K562 (cell line): ENCODE measurements around the gene GRIK3. TPM values are rescaled to one million over a fixed set of nuclear protein-coding genes. Genes with fewer than 3 reads are reported as not detected.

Experiments used
- ATAC-seq: fragments of 200-7000 bp; cut with Tn5 transposase; 3 replicates; pipeline ENCODE4 v1.9.1; 2020; ENCODE audit warnings: moderate library complexity
- BruUV-seq: library from RNA; stranded (reverse); fragments of 400-500 nt; replicated peaks from 2 replicates; lab custom pipeline; 2021; lab: Mats Ljungman, UMichigan
- CTCF ChIA-PET: fragments of 300-600 bp; formaldehyde crosslinking; extraction: SDS; loops from one replicate; lab custom pipeline; 2021; ENCODE audit warnings: low intra/inter-chr PET ratio; lab: Yijun Ruan, JAX
- POLR2A ChIA-PET: fragments of 300-600, 350-650 bp; sonication (Branson Sonifier 250); formaldehyde crosslinking; extraction: SDS; loops from one replicate; lab custom pipeline; 2021; ENCODE audit warnings: antibody characterized with exemption, inconsistent platforms; lab: Yijun Ruan, JAX
- DNase-seq, 4 experiments: peaks; one replicate each; pipeline versions ENCODE4 v3.0.0 to v3.0.0-alpha.2; 2011 to 2018; ENCODE audit warnings: low spot score in 3 of 4, mixed read lengths in 3 of 4; ENCODE audit errors: extremely low read depth in 1 of 4
- FAIRE-seq: peaks from 2 replicates; lab custom pipeline; 2011; peaks lifted over from hg19 to GRCh38; lab: Jason Lieb, UNC
- H2AFZ ChIP-seq: 2 replicates; pipeline ENCODE4 v1.6.0; 2011; ENCODE audit warnings: low read depth, low read length, control low read depth, inconsistent platforms
- H3K27ac ChIP-seq: fragments of 200-600 bp; 3 replicates; pipeline ENCODE4 v1.8.0; 2011; ENCODE audit warnings: low read depth, mild to moderate bottlenecking, control low read depth, inconsistent platforms, low read length, moderate library complexity, mixed read lengths; ENCODE audit errors: extremely low read depth
- H3K27me3 ChIP-seq, 2 experiments: fragments of 300-600 bp in 1 of 2; 2 replicates in 1 of 2; 3 replicates in 1 of 2; pipeline versions ENCODE4 v1.6.0 to v1.8.0; 2011; ENCODE audit warnings: inconsistent platforms in 2 of 2, low read length in 2 of 2, mild to moderate bottlenecking in 1 of 2, mixed read lengths in 1 of 2, moderate library complexity in 1 of 2; ENCODE audit not compliant: control insufficient read depth in 2 of 2, insufficient read depth in 2 of 2
- H3K36me3 ChIP-seq: fragments of 300-600 bp; 3 replicates; pipeline ENCODE4 v1.8.0; 2011; ENCODE audit warnings: mild to moderate bottlenecking, low read length, inconsistent platforms; ENCODE audit not compliant: control insufficient read depth, insufficient read depth
- H3K4me1 ChIP-seq, 2 experiments: fragments of 200-600 bp in 1 of 2; replicated peaks in 1 of 2; 2 replicates in 1 of 2; 3 replicates in 1 of 2; pipeline versions ENCODE4 v1.5.1 to v1.8.0; 2011; ENCODE audit warnings: inconsistent platforms in 2 of 2, low read length in 2 of 2, mild to moderate bottlenecking in 1 of 2, mixed read lengths in 1 of 2, moderate library complexity in 1 of 2; ENCODE audit not compliant: control insufficient read depth in 2 of 2, insufficient read depth in 2 of 2
- H3K4me2 ChIP-seq: 2 replicates; pipeline ENCODE4 v1.6.1; 2011; ENCODE audit warnings: low read length, control low read depth, inconsistent platforms, mixed read lengths; ENCODE audit not compliant: insufficient read depth
- H3K4me3 ChIP-seq: fragments of 200-600 bp; sonication (generic), shearing (Covaris generic); 2 replicates; pipeline ENCODE4 v1.5.1; 2016; ENCODE audit warnings: control low read depth, inconsistent platforms
- H3K79me2 ChIP-seq: fragments of 200-600 bp; 3 replicates; pipeline ENCODE4 v1.8.0; 2011; ENCODE audit warnings: low read length, inconsistent platforms; ENCODE audit not compliant: control insufficient read depth, insufficient read depth
- H3K9ac ChIP-seq, 2 experiments: 2 replicates each; pipeline versions ENCODE4 v1.6.0 to v1.6.1; 2011; ENCODE audit warnings: low read depth in 2 of 2, low read length in 2 of 2, control low read depth in 1 of 2, inconsistent platforms in 1 of 2, mild to moderate bottlenecking in 1 of 2, mixed read lengths in 1 of 2; ENCODE audit not compliant: insufficient read depth in 1 of 2
- H3K9me1 ChIP-seq: one replicate; pipeline ENCODE4 v1.6.0; 2011; ENCODE audit warnings: inconsistent platforms, mild to moderate bottlenecking, low read length, moderate library complexity; ENCODE audit not compliant: control insufficient read depth, insufficient read depth
- H3K9me3 ChIP-seq: replicated peaks from 2 replicates; pipeline ENCODE4 v1.5.1; 2011; ENCODE audit warnings: low read depth, low read length, inconsistent platforms; ENCODE audit not compliant: control insufficient read depth, insufficient read depth
- H4K20me1 ChIP-seq: replicated peaks from 2 replicates; pipeline ENCODE4 v1.6.1; 2011; ENCODE audit warnings: low read length, inconsistent platforms, mixed read lengths; ENCODE audit not compliant: control insufficient read depth, insufficient read depth
- CBFB ChIP-seq: sonication (generic); formaldehyde crosslinking; IDR thresholded peaks from 2 replicates; pipeline ENCODE4 v1.4.0; 2020; ENCODE audit warnings: mild to moderate bottlenecking, missing genetic modification reagents
- MYBL2 ChIP-seq, 2 experiments: fragments of 450-650 bp in 1 of 2; sonication (generic) in 1 of 2; formaldehyde crosslinking in 1 of 2; IDR thresholded peaks; 2 replicates each; pipeline versions ENCODE4 v1.6.1 to v1.8.1; 2017 to 2022; ENCODE audit warnings: borderline replicate concordance in 1 of 2, inconsistent platforms in 1 of 2, low read depth in 1 of 2, mild to moderate bottlenecking in 1 of 2, missing genetic modification reagents in 1 of 2, moderate library complexity in 1 of 2
- RBM17 ChIP-seq: fragments of 200-400 bp; formaldehyde crosslinking; IDR thresholded peaks from 2 replicates; pipeline ENCODE4 v1.6.1; 2017; ENCODE audit warnings: low read depth, mild to moderate bottlenecking, low read length, borderline replicate concordance
- SP2 ChIP-seq: IDR thresholded peaks from 2 replicates; pipeline ENCODE4 v1.6.1; 2011; ENCODE audit warnings: mild to moderate bottlenecking, low read depth, low read length, moderate library complexity; ENCODE audit not compliant: poor library complexity, severe bottlenecking; ENCODE audit errors: extremely low read depth
- STAT5A ChIP-seq: IDR thresholded peaks from 2 replicates; pipeline ENCODE4 v1.6.1; 2012; ENCODE audit warnings: low read length, inconsistent platforms, borderline replicate concordance
- TEAD2 ChIP-seq: fragments of 450-650 bp; IDR thresholded peaks from 2 replicates; pipeline ENCODE4 v1.6.1; 2016; ENCODE audit warnings: missing genetic modification characterization, control low read depth, missing compliant biosample characterization
- ZNF140 ChIP-seq: fragments of 250-450 bp; sonication (Bioruptor Pico); IDR thresholded peaks from 2 replicates; pipeline ENCODE4 v1.8.0; 2021; ENCODE audit warnings: moderate library complexity, mild to moderate bottlenecking, inconsistent platforms
- ZNF175 ChIP-seq: fragments of 200-800 bp; sonication (Bioruptor generic); IDR thresholded peaks from 2 replicates; pipeline ENCODE4 v1.6.1; 2016; ENCODE audit warnings: low read depth, mild to moderate bottlenecking, missing genetic modification characterization, missing compliant biosample characterization
- ZNF23 ChIP-seq: fragments of 250-450 bp; sonication (Bioruptor Pico); IDR thresholded peaks from 2 replicates; pipeline ENCODE4 v1.4.0; 2020; ENCODE audit warnings: mild to moderate bottlenecking
- WGBS: fragments of 100-300 bp; shearing (Covaris generic); methylation state at CpG from one replicate; pipeline ENCODE4 v1.1.6; 2016; ENCODE audit warnings: low coverage, mixed read lengths; ENCODE audit not compliant: insufficient coverage; ENCODE audit errors: missing lambda C conversion rate; 5-methylcytosine and 5-hydroxymethylcytosine counted together
- in situ Hi-C: fragments of 300-500 bp; cut with MboI; formaldehyde crosslinking; loops from 4 replicates; pipeline ENCODE4 v1.15.0; 2018; ENCODE audit warnings: inconsistent platforms, mixed read lengths
- intact Hi-C: fragments of 100-400 bp; cut with micrococcal nuclease; formaldehyde crosslinking; loops from 2 replicates; pipeline ENCODE4 v1.14.2; 2022
- polyA plus RNA-seq, 8 experiments: library from polyadenylated mRNA; depleted of rRNA in 4 of 8; stranded (reverse) in 5 of 8; unstranded in 3 of 8; fragments of >200 nt; fragmentation: Nextera tagmentation in 2 of 8; fragmentation: Illumina TruSeq in 1 of 8; extraction: Ambion mirVana in 2 of 8; extraction: Trizol in 1 of 8; gene quantifications; 2 replicates each; pipeline versions ENCODE4 v1.2.1 to v1.2.3, GENCODE V29; 2011 to 2014; ENCODE audit warnings: inconsistent platforms in 1 of 8, missing spikeins in 1 of 8
- total RNA-seq, 7 experiments: library from RNA; depleted of rRNA in 6 of 7; stranded (reverse); fragments of >200 nt in 6 of 7; fragmentation: Illumina TruSeq in 2 of 7; extraction: Trizol in 2 of 7; gene quantifications; 2 replicates each; pipeline versions ENCODE4 v1.2.1 to v1.2.3, GENCODE V29; 2011 to 2021; ENCODE audit warnings: low replicate concordance in 1 of 7
- TF ChIP-seq, protein P1 (sequence below): fragments of 450-650 bp; IDR thresholded peaks from 2 replicates; pipeline ENCODE4 v1.6.1; 2017; ENCODE audit warnings: antibody characterized with exemption, mild to moderate bottlenecking
- TF ChIP-seq, protein P2 (sequence below): sonication (generic); IDR thresholded peaks from 2 replicates; pipeline ENCODE4 v1.6.1; 2016

GRIK3 gene
- total and polyA plus RNA-seq, 9 of the 15 experiments (the other 6 are each of a cell fraction or from before 2014, with no cell fraction given) = not detected

DNA sequence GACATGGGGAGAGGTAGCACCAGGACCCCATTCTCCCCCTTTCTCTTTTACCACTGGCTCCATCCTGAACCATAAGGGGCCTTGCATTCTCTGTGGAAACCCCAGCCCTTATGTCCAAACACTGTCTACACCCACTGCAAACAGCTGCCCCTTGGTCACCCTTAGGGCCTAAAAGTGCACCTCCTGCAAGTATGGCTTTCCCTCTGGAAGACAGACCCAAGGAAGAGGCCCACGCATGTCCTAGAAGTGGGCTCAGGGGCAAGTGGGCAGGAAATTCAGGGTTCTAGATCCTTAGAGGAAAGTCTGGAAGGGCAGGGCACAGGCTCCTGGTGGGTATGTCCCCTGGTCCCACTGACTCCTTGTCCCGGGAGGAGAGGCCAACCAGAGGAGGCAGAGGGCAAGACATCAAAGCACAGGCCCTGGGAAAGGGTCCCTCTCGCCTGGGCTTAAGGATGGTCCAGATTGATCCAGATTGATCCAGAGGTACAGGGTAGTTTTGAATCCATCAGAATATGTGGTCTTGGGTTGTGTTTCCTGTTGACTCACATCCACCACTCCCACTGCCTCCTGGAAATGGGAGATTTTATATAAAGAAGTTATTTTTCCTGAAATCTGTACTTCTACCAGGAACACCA, 150.9 kb downstream of the GRIK3 start:
- Histone ChIP-seq H3K27ac (no peak overlapping the region), H3K79me2 (no peaks in the 10 kb centered on the region), H3K9me1 (no peaks in the 10 kb centered on the region)
- BruUV-seq = no TSS peak
- ATAC-seq (no peak), FAIRE-seq (no peak), DNase-seq (no peak)
- intact Hi-C loops = no loop called here
- 0% methylated on average over 3 of the region's 3 CpGs for WGBS
- ChIA-PET CTCF (no interaction called here), POLR2A (interaction anchor here (0.7 kb wide), 1 partner anchor 55 kb away, joined by 3 read pairs; no protein-coding TSS in a partner anchor)
- no peak for TF ChIP-seq TEAD2
- no peak for TF ChIP-seq ZNF175 (CRISPR knock-in tag)
- no peak for TF ChIP-seq SP2
- no peak for TF ChIP-seq STAT5A
- no peak for TF ChIP-seq ZNF140
- TF ChIP-seq MYBL2 (IDR thresholded peaks at IDR 0.05; ENCODE audit: low read depth) = no peak
- no peak for TF ChIP-seq MYBL2 (CRISPR knock-in tag; IDR thresholded peaks at IDR 0.05; ENCODE audit: borderline replicate concordance)
- TF ChIP-seq, protein P1, sequence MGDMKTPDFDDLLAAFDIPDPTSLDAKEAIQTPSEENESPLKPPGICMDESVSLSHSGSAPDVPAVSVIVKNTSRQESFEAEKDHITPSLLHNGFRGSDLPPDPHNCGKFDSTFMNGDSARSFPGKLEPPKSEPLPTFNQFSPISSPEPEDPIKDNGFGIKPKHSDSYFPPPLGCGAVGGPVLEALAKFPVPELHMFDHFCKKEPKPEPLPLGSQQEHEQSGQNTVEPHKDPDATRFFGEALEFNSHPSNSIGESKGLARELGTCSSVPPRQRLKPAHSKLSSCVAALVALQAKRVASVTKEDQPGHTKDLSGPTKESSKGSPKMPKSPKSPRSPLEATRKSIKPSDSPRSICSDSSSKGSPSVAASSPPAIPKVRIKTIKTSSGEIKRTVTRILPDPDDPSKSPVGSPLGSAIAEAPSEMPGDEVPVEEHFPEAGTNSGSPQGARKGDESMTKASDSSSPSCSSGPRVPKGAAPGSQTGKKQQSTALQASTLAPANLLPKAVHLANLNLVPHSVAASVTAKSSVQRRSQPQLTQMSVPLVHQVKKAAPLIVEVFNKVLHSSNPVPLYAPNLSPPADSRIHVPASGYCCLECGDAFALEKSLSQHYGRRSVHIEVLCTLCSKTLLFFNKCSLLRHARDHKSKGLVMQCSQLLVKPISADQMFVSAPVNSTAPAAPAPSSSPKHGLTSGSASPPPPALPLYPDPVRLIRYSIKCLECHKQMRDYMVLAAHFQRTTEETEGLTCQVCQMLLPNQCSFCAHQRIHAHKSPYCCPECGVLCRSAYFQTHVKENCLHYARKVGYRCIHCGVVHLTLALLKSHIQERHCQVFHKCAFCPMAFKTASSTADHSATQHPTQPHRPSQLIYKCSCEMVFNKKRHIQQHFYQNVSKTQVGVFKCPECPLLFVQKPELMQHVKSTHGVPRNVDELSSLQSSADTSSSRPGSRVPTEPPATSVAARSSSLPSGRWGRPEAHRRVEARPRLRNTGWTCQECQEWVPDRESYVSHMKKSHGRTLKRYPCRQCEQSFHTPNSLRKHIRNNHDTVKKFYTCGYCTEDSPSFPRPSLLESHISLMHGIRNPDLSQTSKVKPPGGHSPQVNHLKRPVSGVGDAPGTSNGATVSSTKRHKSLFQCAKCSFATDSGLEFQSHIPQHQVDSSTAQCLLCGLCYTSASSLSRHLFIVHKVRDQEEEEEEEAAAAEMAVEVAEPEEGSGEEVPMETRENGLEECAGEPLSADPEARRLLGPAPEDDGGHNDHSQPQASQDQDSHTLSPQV = no peak
- TF ChIP-seq RBM17 = no peak
- TF ChIP-seq, protein P2, sequence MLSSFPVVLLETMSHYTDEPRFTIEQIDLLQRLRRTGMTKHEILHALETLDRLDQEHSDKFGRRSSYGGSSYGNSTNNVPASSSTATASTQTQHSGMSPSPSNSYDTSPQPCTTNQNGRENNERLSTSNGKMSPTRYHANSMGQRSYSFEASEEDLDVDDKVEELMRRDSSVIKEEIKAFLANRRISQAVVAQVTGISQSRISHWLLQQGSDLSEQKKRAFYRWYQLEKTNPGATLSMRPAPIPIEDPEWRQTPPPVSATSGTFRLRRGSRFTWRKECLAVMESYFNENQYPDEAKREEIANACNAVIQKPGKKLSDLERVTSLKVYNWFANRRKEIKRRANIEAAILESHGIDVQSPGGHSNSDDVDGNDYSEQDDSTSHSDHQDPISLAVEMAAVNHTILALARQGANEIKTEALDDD = no peak
- TF ChIP-seq CBFB = no peak
- no peak for TF ChIP-seq ZNF23 (CRISPR knock-in tag)
- TF ChIP-seq, all 486 proteins: peak for 0
- Histone ChIP-seq H3K4me1 (no peaks in the 10 kb centered on the region), H3K9ac (no peak overlapping the region), H3K4me2 (no peak overlapping the region), H3K4me3 (no peak overlapping the region), H3K27me3 (peaks cover 2 to 35% of the 10 kb centered on the region in 2 experiments; a peak in 2 of 5 replicates), H3K36me3 (no peaks in the 10 kb centered on the region), H4K20me1 (no peaks in the 10 kb centered on the region; the same call in 1 of the 2 replicates), H3K9me3 (no peaks in the 10 kb centered on the region), H2AFZ (no peak overlapping the region)
- in situ Hi-C loops = no loop called here
